SK-N-SH (cell line): ENCODE results near the gene KRT24. TPM values are rescaled to one million over a fixed set of nuclear protein-coding genes. Genes with fewer than 3 reads are reported as not detected.

Experiments used
- CTCF ChIA-PET: fragments of 300-600, 350-600 bp; formaldehyde crosslinking; extraction: SDS; loops from one replicate; lab custom pipeline; 2021; lab: Yijun Ruan, JAX
- POLR2A ChIA-PET: fragments of 350-600 bp; sonication (Branson Sonifier 250); formaldehyde crosslinking; extraction: SDS; loops from one replicate; lab custom pipeline; 2020; ENCODE audit warnings: antibody characterized with exemption, inconsistent platforms; lab: Yijun Ruan, JAX
- DNase-seq: peaks from one replicate; pipeline ENCODE4 v3.0.0; 2012
- H2AFZ ChIP-seq: fragments of 200-600 bp; sonication (generic); 2 replicates; pipeline ENCODE4 v1.8.1; 2016; ENCODE audit warnings: antibody characterized with exemption, mild to moderate bottlenecking, low read depth
- H3F3A ChIP-seq: fragments of 200-600 bp; sonication (generic); replicated peaks from 2 replicates; pipeline ENCODE3; 2016; ENCODE audit warnings: antibody characterized with exemption, mild to moderate bottlenecking; ENCODE audit not compliant: insufficient read depth
- H3K27ac ChIP-seq, 2 experiments: fragments of 200-500 bp in 1 of 2; fragments of 200-600 bp in 1 of 2; sonication (Bioruptor generic) in 1 of 2; sonication (generic), shearing (Covaris generic) in 1 of 2; 2 replicates each; pipeline versions ENCODE4 v1.5.1 to v1.6.1; 2014 to 2016; ENCODE audit warnings: low read depth in 2 of 2, inconsistent platforms in 1 of 2, low read length in 1 of 2, mild to moderate bottlenecking in 1 of 2, mixed read lengths in 1 of 2
- H3K27me3 ChIP-seq: fragments of 200-600 bp; sonication (generic), shearing (Covaris generic); 2 replicates; pipeline ENCODE4 v1.6.1; 2016; ENCODE audit warnings: mixed run types; ENCODE audit not compliant: insufficient read depth
- H3K36me3 ChIP-seq, 2 experiments: fragments of 200-500 bp in 1 of 2; fragments of 200-600 bp in 1 of 2; sonication (Bioruptor generic) in 1 of 2; sonication (generic) in 1 of 2; replicated peaks in 1 of 2; 2 replicates each; pipeline versions ENCODE3 to v1.5.1; 2014 to 2016; ENCODE audit warnings: low read length in 1 of 2, mild to moderate bottlenecking in 1 of 2; ENCODE audit not compliant: insufficient read depth in 2 of 2, control insufficient read depth in 1 of 2
- H3K4me1 ChIP-seq, 2 experiments: fragments of 200-500 bp in 1 of 2; fragments of 200-600 bp in 1 of 2; sonication (Bioruptor generic) in 1 of 2; sonication (generic), shearing (Covaris generic) in 1 of 2; 2 replicates each; pipeline versions ENCODE4 v1.5.1 to v1.6.1; 2014 to 2016; ENCODE audit warnings: low read depth in 1 of 2, low read length in 1 of 2, mixed run types in 1 of 2; ENCODE audit not compliant: insufficient read depth in 2 of 2, control insufficient read depth in 1 of 2
- H3K4me2 ChIP-seq: fragments of 200-600 bp; sonication (generic), shearing (Covaris generic); 2 replicates; pipeline ENCODE4 v1.6.1; 2017; ENCODE audit warnings: mixed run types
- H3K4me3 ChIP-seq, 2 experiments: fragments of 200-500 bp in 1 of 2; fragments of 200-600 bp in 1 of 2; sonication (Bioruptor generic) in 1 of 2; sonication (generic), shearing (Covaris generic) in 1 of 2; 2 replicates each; pipeline versions ENCODE4 v1.5.1 to v1.8.1; 2014 to 2016; ENCODE audit warnings: low read depth in 2 of 2, inconsistent platforms in 1 of 2, low read length in 1 of 2, mild to moderate bottlenecking in 1 of 2, mixed read lengths in 1 of 2, moderate library complexity in 1 of 2
- H3K79me2 ChIP-seq: fragments of 200-600 bp; sonication (generic); 2 replicates; pipeline ENCODE4 v1.8.1; 2017; ENCODE audit warnings: mild to moderate bottlenecking; ENCODE audit not compliant: insufficient read depth
- H3K9ac ChIP-seq: fragments of 200-600 bp; sonication (generic); 2 replicates; pipeline ENCODE4 v1.6.1; 2017; ENCODE audit warnings: mixed run types
- H3K9me2 ChIP-seq: fragments of 200-600 bp; sonication (generic); 2 replicates; pipeline ENCODE4 v1.6.1; 2017; ENCODE audit warnings: mixed run types
- H3K9me3 ChIP-seq: fragments of 200-600 bp; sonication (generic); 2 replicates; pipeline ENCODE4 v1.6.1; 2017; ENCODE audit warnings: mixed run types, mild to moderate bottlenecking, moderate library complexity
- H4K20me1 ChIP-seq: fragments of 200-600 bp; sonication (generic); 2 replicates; pipeline ENCODE4 v1.6.1; 2017; ENCODE audit warnings: mild to moderate bottlenecking, mixed run types; ENCODE audit not compliant: insufficient read depth
- CHD2 ChIP-seq: fragments of 150-350 bp; IDR thresholded peaks from 2 replicates; pipeline ENCODE4 v1.6.1; 2018; ENCODE audit warnings: low read length; ENCODE audit not compliant: partially characterized antibody
- EP300 ChIP-seq, 2 experiments: IDR thresholded peaks; 2 replicates each; pipeline versions ENCODE4 v1.4.0 to v1.6.1; 2012; ENCODE audit warnings: borderline replicate concordance in 1 of 2, low read depth in 1 of 2, low read length in 1 of 2
- EZH2phosphoT487 ChIP-seq: fragments of 200-600 bp; sonication (generic); IDR thresholded peaks from 2 replicates; pipeline ENCODE4 v1.6.1; 2017; ENCODE audit warnings: low read depth, mixed run types, mild to moderate bottlenecking, antibody characterized with exemption, moderate library complexity, borderline replicate concordance
- FOSL2 ChIP-seq: IDR thresholded peaks from 2 replicates; pipeline ENCODE4 v1.4.0; 2012; ENCODE audit warnings: low read depth, mild to moderate bottlenecking, moderate library complexity, borderline replicate concordance
- FOXJ3 ChIP-seq: sonication (generic); formaldehyde crosslinking; IDR thresholded peaks from 2 replicates; pipeline ENCODE4 v1.5.1; 2020; ENCODE audit warnings: mild to moderate bottlenecking, missing genetic modification reagents
- GATA2 ChIP-seq: sonication (generic); formaldehyde crosslinking; IDR thresholded peaks from 2 replicates; pipeline ENCODE4 v1.5.0; 2020; ENCODE audit warnings: mild to moderate bottlenecking, missing genetic modification reagents
- MAX ChIP-seq: IDR thresholded peaks from 2 replicates; pipeline ENCODE4 v1.4.0; 2012; ENCODE audit warnings: low read depth
- NFIC ChIP-seq: IDR thresholded peaks from 2 replicates; pipeline ENCODE4 v1.4.0; 2012; ENCODE audit warnings: borderline replicate concordance
- POLR2AphosphoS5 ChIP-seq: IDR thresholded peaks from 2 replicates; pipeline ENCODE4 v1.6.1; 2012; ENCODE audit warnings: low read depth, low read length
- RCOR1 ChIP-seq: fragments of 150-350 bp; IDR thresholded peaks from 2 replicates; pipeline ENCODE4 v1.6.1; 2017; ENCODE audit warnings: antibody characterized with exemption, low read length
- REST ChIP-seq: IDR thresholded peaks from 2 replicates; pipeline ENCODE4 v1.6.1; 2012; ENCODE audit warnings: mild to moderate bottlenecking, low read depth, low read length, moderate library complexity
- SIN3A ChIP-seq: IDR thresholded peaks from 2 replicates; pipeline ENCODE4 v1.6.1; 2012; ENCODE audit warnings: low read depth, mild to moderate bottlenecking, low read length, moderate library complexity, borderline replicate concordance
- SMC3 ChIP-seq: IDR thresholded peaks from 2 replicates; pipeline ENCODE4 v1.6.1; 2012; ENCODE audit warnings: low read depth, low read length, improper control_type of control experiment
- TAF1 ChIP-seq: IDR thresholded peaks from 2 replicates; pipeline ENCODE4 v1.6.1; 2012; ENCODE audit warnings: low read depth, mild to moderate bottlenecking, low read length, moderate library complexity, borderline replicate concordance
- TEAD4 ChIP-seq: IDR thresholded peaks from 2 replicates; pipeline ENCODE4 v1.4.0; 2012; ENCODE audit warnings: mild to moderate bottlenecking, borderline replicate concordance; ENCODE audit not compliant: insufficient read depth
- WGBS: methylation state at CpG from one replicate; pipeline ENCODE4 v1.1.6; 2017; ENCODE audit warnings: low lambda C conversion rate; 5-methylcytosine and 5-hydroxymethylcytosine counted together
- polyA plus RNA-seq, 3 experiments: library from polyadenylated mRNA; depleted of rRNA; stranded (reverse); fragments of >200 nt; gene quantifications; 2 replicates each; pipeline ENCODE4 v1.2.3, GENCODE V29; 2012
- TF ChIP-seq, protein P1 (sequence below): IDR thresholded peaks from 2 replicates; pipeline ENCODE4 v1.4.0; 2012; ENCODE audit warnings: low read depth, borderline replicate concordance
- TF ChIP-seq, protein P2 (sequence below): fragments of 150-350 bp; IDR thresholded peaks from 2 replicates; pipeline ENCODE4 v1.6.1; 2017; ENCODE audit warnings: antibody characterized with exemption, low read length, low read depth, borderline replicate concordance

The KRT24 gene
- not detected in 2 replicates for polyA plus RNA-seq (2012; rRNA removed)
- not detected in 2 replicates for polyA plus RNA-seq (2012; cell fraction: cytosol; rRNA removed)
- polyA plus RNA-seq (2012; cell fraction: nucleus; rRNA removed): not detected in 2 replicates

DNA sequence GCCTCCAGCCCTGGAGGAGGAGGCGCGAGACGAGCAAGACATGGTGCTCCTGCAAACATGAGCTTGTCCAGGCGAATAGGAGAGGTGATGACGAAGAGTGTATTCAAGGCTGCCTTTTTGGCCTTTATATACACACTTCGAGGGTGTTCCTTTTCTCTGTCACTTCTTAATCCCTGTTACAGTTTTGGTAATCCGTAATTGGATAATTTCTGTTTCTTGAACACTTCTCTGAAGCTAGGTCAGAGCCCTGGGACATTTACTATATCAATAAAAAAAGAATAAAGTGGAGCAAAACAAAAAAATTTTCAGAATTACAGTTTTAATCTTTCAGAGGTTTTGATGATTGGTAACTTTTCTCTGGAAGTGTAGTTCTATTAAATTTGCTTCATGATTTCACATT lies at the start of gene KRT24:
TSS of gene KRT24 (minus strand) at position 101 of the 400 bp plus-strand sequence. CDS start at position 42, 59 bp downstream.
- no peak within 1 kb of the TSS for H3K27ac ChIP-seq
- TF ChIP-seq CHD2: no peak
- no peak for TF ChIP-seq TAF1
- no peak for TF ChIP-seq RCOR1
- no peak for TF ChIP-seq REST
- TF ChIP-seq, protein P1, sequence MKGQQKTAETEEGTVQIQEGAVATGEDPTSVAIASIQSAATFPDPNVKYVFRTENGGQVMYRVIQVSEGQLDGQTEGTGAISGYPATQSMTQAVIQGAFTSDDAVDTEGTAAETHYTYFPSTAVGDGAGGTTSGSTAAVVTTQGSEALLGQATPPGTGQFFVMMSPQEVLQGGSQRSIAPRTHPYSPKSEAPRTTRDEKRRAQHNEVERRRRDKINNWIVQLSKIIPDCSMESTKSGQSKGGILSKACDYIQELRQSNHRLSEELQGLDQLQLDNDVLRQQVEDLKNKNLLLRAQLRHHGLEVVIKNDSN: no peak
- no peak for TF ChIP-seq TEAD4
- TF ChIP-seq GATA2: no peak
- no peak for TF ChIP-seq FOSL2
- no peak for TF ChIP-seq NFIC
- no peak for TF ChIP-seq MAX
- no peak for TF ChIP-seq FOXJ3 (CRISPR knock-in tag)
- TF ChIP-seq EP300 (IDR thresholded peaks at IDR 0.05; ENCODE audit: borderline replicate concordance in 1 of 2, low read depth in 1 of 2, low read length in 1 of 2): no peak
- no peak for TF ChIP-seq EZH2phosphoT487
- no peak for TF ChIP-seq SIN3A
- no peak for TF ChIP-seq POLR2AphosphoS5
- TF ChIP-seq, protein P2, sequence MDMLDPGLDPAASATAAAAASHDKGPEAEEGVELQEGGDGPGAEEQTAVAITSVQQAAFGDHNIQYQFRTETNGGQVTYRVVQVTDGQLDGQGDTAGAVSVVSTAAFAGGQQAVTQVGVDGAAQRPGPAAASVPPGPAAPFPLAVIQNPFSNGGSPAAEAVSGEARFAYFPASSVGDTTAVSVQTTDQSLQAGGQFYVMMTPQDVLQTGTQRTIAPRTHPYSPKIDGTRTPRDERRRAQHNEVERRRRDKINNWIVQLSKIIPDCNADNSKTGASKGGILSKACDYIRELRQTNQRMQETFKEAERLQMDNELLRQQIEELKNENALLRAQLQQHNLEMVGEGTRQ: no peak
- no peak for TF ChIP-seq SMC3
- TF ChIP-seq, all 33 proteins: peak for 0
- DNase-seq: no peak
- ChIA-PET CTCF (interaction anchor here (0.7 to 1.2 kb wide), 3 partner anchors 24 to 836 kb away, joined by 3 read pairs; no protein-coding TSS in a partner anchor), POLR2A (no interaction called here)
- 8% methylated on average over 7 of the region's 7 CpGs for WGBS
- Histone ChIP-seq H2AFZ (no peak within 1 kb of the TSS), H3K36me3 (no peaks in the 10 kb centered on the region), H3K27me3 (peaks cover 76% of the 10 kb centered on the region), H3K4me1 (no peaks in the 10 kb centered on the region), H3K9me2 (no peaks in the 10 kb centered on the region), H3K79me2 (no peaks in the 10 kb centered on the region), H3K4me3 (no peak within 1 kb of the TSS), H3F3A (no peaks in the 10 kb centered on the region), H4K20me1 (no peaks in the 10 kb centered on the region), H3K9me3 (no peaks in the 10 kb centered on the region), H3K4me2 (no peak within 1 kb of the TSS), H3K9ac (no peak within 1 kb of the TSS)
